Activated T-helper 2 cell treated with anti-CD3 and anti-CD28 coated beads, Interferon-gamma antibody, Interleukin-2, Interleukin-4, amounts not matched to agents 10 μg/mL and 5 μg/mL and 100 μg/mL, durations not matched to agents 14 hours and 24 hours and 36 hours (primary cell): ENCODE data around the gene DCUN1D2. TPM values are rescaled to one million over a fixed set of nuclear protein-coding genes. Genes with fewer than 3 reads are reported as not detected.
"Not testable (repeated sequence)": the region's sequence is repeated elsewhere in the genome, so short reads cannot be mapped to it uniquely, and the experiment has no call there.

Experiments
- DNase-seq: peaks from one replicate; pipeline ENCODE4 v3.0.0; 2021; ENCODE audit warnings: low spot score
- H3K27ac Mint-ChIP-seq: one replicate; pipeline ENCODE4 v1.8.0; 2021; ENCODE audit warnings: mixed read lengths
- H3K27me3 Mint-ChIP-seq: one replicate; pipeline ENCODE4 v1.8.0; 2021; ENCODE audit warnings: low read depth, mixed read lengths
- H3K36me3 Mint-ChIP-seq: one replicate; pipeline ENCODE4 v1.8.0; 2021; ENCODE audit warnings: low read depth, mixed read lengths
- H3K4me1 Mint-ChIP-seq: one replicate; pipeline ENCODE4 v1.8.0; 2021; ENCODE audit warnings: low read depth, mixed read lengths
- H3K4me3 Mint-ChIP-seq: one replicate; pipeline ENCODE4 v1.8.0; 2021; ENCODE audit warnings: low read depth, mild to moderate bottlenecking, moderate library complexity, mixed read lengths
- H3K9me3 Mint-ChIP-seq: one replicate; pipeline ENCODE4 v1.8.0; 2021; ENCODE audit warnings: mixed read lengths
- intact Hi-C: fragments of 100-400 bp; cut with micrococcal nuclease; formaldehyde crosslinking; loops from one replicate; pipeline ENCODE4 v1.15.1; 2023
- total RNA-seq: library from RNA; stranded (reverse); gene quantifications from 2 replicates; pipeline ENCODE4 v1.2.3, GENCODE V29; 2022

DCUN1D2 gene
- total RNA-seq, 1 donor from 2014 or later, result 25.5 TPM

- Mint-ChIP-seq H3K27ac (no peak overlapping the region), H3K9me3 (no peaks in the 10 kb centered on the region), H3K4me1 (no peaks in the 10 kb centered on the region), H3K36me3 (peaks cover 8% of the 10 kb centered on the region), H3K27me3 (no peaks in the 10 kb centered on the region), H3K4me3 (no peak overlapping the region)
- DNase-seq, result no peak
- intact Hi-C loops, result no loop called here
Measured at GRCh38 chr13:113531041-113531873, 40.7 kb upstream of the DCUN1D2 start.

- Mint-ChIP-seq H3K36me3 (peaks cover 10% of the 10 kb centered on the region), H3K9me3 (no peaks in the 10 kb centered on the region)
Measured at GRCh38 chr13:113528813-113529180, 38.3 kb upstream of the DCUN1D2 start.

GRCh38 chr13:113528101-113528812 is 37.7 kb upstream of the DCUN1D2 start:
- intact Hi-C loops, result no loop called here
- H3K4me1 Mint-ChIP-seq, result no peaks in the 10 kb centered on the region
- no peak overlapping the region for H3K4me3 Mint-ChIP-seq
- H3K27me3 Mint-ChIP-seq, result no peaks in the 10 kb centered on the region
- H3K9me3 Mint-ChIP-seq, result no peaks in the 10 kb centered on the region
- DNase-seq, result no peak
- peaks cover 13% of the 10 kb centered on the region for H3K36me3 Mint-ChIP-seq
- no peak overlapping the region for H3K27ac Mint-ChIP-seq

More at GRCh38 chr13:113528813-113529180, 38.3 kb upstream of the DCUN1D2 start:
- intact Hi-C loops, result no loop called here
- DNase-seq, result no peak
- H3K4me3 Mint-ChIP-seq, result no peak overlapping the region
- no peaks in the 10 kb centered on the region for H3K4me1 Mint-ChIP-seq
- no peak overlapping the region for H3K27ac Mint-ChIP-seq
- H3K27me3 Mint-ChIP-seq, result no peaks in the 10 kb centered on the region

GRCh38 chr13:113527272-113527958 is 36.9 kb upstream of the DCUN1D2 start:
- Mint-ChIP-seq H3K36me3 (peaks cover 16% of the 10 kb centered on the region), H3K4me1 (no peaks in the 10 kb centered on the region), H3K4me3 (no peak overlapping the region), H3K27ac (no peak overlapping the region), H3K9me3 (no peaks in the 10 kb centered on the region), H3K27me3 (no peaks in the 10 kb centered on the region)
- DNase-seq, result no peak
- intact Hi-C loops, result no loop called here

GRCh38 chr13:113526466-113527220 is 36.1 kb upstream of the DCUN1D2 start:
- Mint-ChIP-seq H3K4me3 (no peak overlapping the region), H3K36me3 (peaks cover 16% of the 10 kb centered on the region), H3K4me1 (no peaks in the 10 kb centered on the region), H3K27me3 (no peaks in the 10 kb centered on the region), H3K9me3 (no peaks in the 10 kb centered on the region), H3K27ac (no peak overlapping the region)
- intact Hi-C loops, result no loop called here
- DNase-seq, result no peak

- intact Hi-C loops, result not testable (repeated sequence)
- peaks cover 21% of the 10 kb centered on the region for H3K36me3 Mint-ChIP-seq
Measured at GRCh38 chr13:113522438-113522837, 31.9 kb upstream of the DCUN1D2 start.

GRCh38 chr13:113520571-113520970 is 30.1 kb upstream of the DCUN1D2 start:
- H3K27ac Mint-ChIP-seq, result no peak overlapping the region
- no peak overlapping the region for H3K4me3 Mint-ChIP-seq
- H3K4me1 Mint-ChIP-seq, result peaks cover 6% of the 10 kb centered on the region
- no peaks in the 10 kb centered on the region for H3K27me3 Mint-ChIP-seq
- intact Hi-C loops, result no loop called here
- H3K36me3 Mint-ChIP-seq, result peaks cover 20% of the 10 kb centered on the region
- DNase-seq, result no peak
- H3K9me3 Mint-ChIP-seq, result no peaks in the 10 kb centered on the region

More at GRCh38 chr13:113522438-113522837, 31.9 kb upstream of the DCUN1D2 start:
- DNase-seq, H3K4me3 Mint-ChIP-seq, H3K27me3 Mint-ChIP-seq, H3K27ac Mint-ChIP-seq, H3K9me3 Mint-ChIP-seq, H3K4me1 Mint-ChIP-seq: not testable (repeated sequence)

- intact Hi-C loops, result no loop called here
- Mint-ChIP-seq H3K4me3 (no peak overlapping the region), H3K4me1 (peaks cover 6% of the 10 kb centered on the region), H3K36me3 (peaks cover 23% of the 10 kb centered on the region), H3K9me3 (no peaks in the 10 kb centered on the region), H3K27ac (no peak overlapping the region), H3K27me3 (no peaks in the 10 kb centered on the region)
- no peak for DNase-seq
Measured at GRCh38 chr13:113519556-113519955, 29.0 kb upstream of the DCUN1D2 start.

GRCh38 chr13:113518076-113518803 is 27.7 kb upstream of the DCUN1D2 start:
- intact Hi-C loops, result no loop called here
- Mint-ChIP-seq H3K4me3 (no peak overlapping the region), H3K27me3 (no peaks in the 10 kb centered on the region), H3K36me3 (peaks cover 22% of the 10 kb centered on the region), H3K27ac (no peak overlapping the region), H3K9me3 (no peaks in the 10 kb centered on the region), H3K4me1 (peaks cover 6% of the 10 kb centered on the region)
- no peak for DNase-seq

- Mint-ChIP-seq H3K36me3 (peaks cover 22% of the 10 kb centered on the region), H3K27ac (no peak overlapping the region)
- DNase-seq, result no peak
Measured at GRCh38 chr13:113514847-113515246, 24.3 kb upstream of the DCUN1D2 start.

GRCh38 chr13:113513761-113514160 is 23.2 kb upstream of the DCUN1D2 start:
- Mint-ChIP-seq H3K9me3 (no peaks in the 10 kb centered on the region), H3K27ac (no peak overlapping the region), H3K4me3 (no peak overlapping the region), H3K36me3 (peaks cover 22% of the 10 kb centered on the region), H3K4me1 (peaks cover 6% of the 10 kb centered on the region), H3K27me3 (no peaks in the 10 kb centered on the region)
- intact Hi-C loops, result no loop called here
- no peak for DNase-seq

More at GRCh38 chr13:113514847-113515246, 24.3 kb upstream of the DCUN1D2 start:
- H3K4me3 Mint-ChIP-seq, result no peak overlapping the region
- intact Hi-C loops, result no loop called here
- no peaks in the 10 kb centered on the region for H3K9me3 Mint-ChIP-seq
- no peaks in the 10 kb centered on the region for H3K27me3 Mint-ChIP-seq
- H3K4me1 Mint-ChIP-seq, result peaks cover 6% of the 10 kb centered on the region

GRCh38 chr13:113511361-113511760 is 20.9 kb upstream of the DCUN1D2 start:
- Mint-ChIP-seq H3K9me3 (no peaks in the 10 kb centered on the region), H3K27ac (no peak overlapping the region), H3K4me1 (no peaks in the 10 kb centered on the region), H3K36me3 (peaks cover 22% of the 10 kb centered on the region), H3K4me3 (no peak overlapping the region), H3K27me3 (no peaks in the 10 kb centered on the region)
- no peak for DNase-seq
- intact Hi-C loops, result no loop called here
